ENCODE results near the gene NRXN3.

Gene NRXN3

DNA sequence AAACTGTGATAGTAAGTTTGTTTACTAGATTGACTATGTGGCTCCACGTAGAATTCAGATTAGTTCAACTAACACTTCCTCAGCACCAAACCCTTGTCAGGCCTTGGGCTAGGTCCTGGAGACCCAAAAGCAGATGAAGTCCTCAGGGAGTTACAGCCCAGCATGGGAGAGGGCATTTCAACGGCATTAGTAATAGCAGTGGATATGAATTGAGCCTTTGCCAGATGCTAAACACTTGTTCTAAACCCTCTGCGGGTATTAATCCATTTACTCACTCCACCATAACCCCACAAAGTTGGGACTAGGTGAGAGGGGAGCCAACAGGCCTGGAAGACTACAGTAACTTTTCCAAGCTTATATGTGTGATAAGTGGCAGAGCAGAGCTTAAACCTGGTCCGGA, 1326.5 kb downstream of the NRXN3 start:
- CTCF ChIA-PET: interaction anchor here (0.5 kb wide), 1 partner anchor 105 kb away, joined by 3 read pairs; no protein-coding TSS in a partner anchor

GRCh38 chr14:79500489-79500888, 1330.3 kb downstream of the NRXN3 start:
- no peak for TF ChIP-seq ZEB2 (tag by site-specific recombination; IDR thresholded peaks at IDR 0.05)
- TF ChIP-seq KLF9 (tag by site-specific recombination; IDR thresholded peaks at IDR 0.05; ENCODE audit: low read depth): no peak
- no peak for TF ChIP-seq TRIM28 (IDR thresholded peaks at IDR 0.05; ENCODE audit: borderline replicate concordance, low read length)
- TF ChIP-seq ZSCAN23 (tag by site-specific recombination; IDR thresholded peaks at IDR 0.05): no peak
- no peak for TF ChIP-seq KLF1 (tag by site-specific recombination; IDR thresholded peaks at IDR 0.05)
- no peak for TF ChIP-seq ZNF184 (tag by site-specific recombination; IDR thresholded peaks at IDR 0.05)
- TF ChIP-seq ZNF768 (tag by site-specific recombination; IDR thresholded peaks at IDR 0.05): no peak
- no peak for TF ChIP-seq ZNF530 (tag by site-specific recombination; IDR thresholded peaks at IDR 0.05; ENCODE audit: low read depth)
- TF ChIP-seq ZNF223 (tag by site-specific recombination; IDR thresholded peaks at IDR 0.05): no peak
- no peaks in the 10 kb centered on the region for H3K9me3 ChIP-seq (ENCODE audit: control insufficient read depth, insufficient read depth, low read depth, low read length)
- no peaks in the 10 kb centered on the region for H3K36me3 ChIP-seq (ENCODE audit: control insufficient read depth in 2 of 2, insufficient read depth in 1 of 2, low read length in 2 of 2)
- H3K4me3 ChIP-seq (ENCODE audit: low read depth, low read length): no peak overlapping the region
- ChIA-PET POLR2A (no interaction called here), CTCF (no interaction called here)
- H3K27ac ChIP-seq (ENCODE audit: extremely low read depth, low read depth, low read length): no peak overlapping the region
- no peaks in the 10 kb centered on the region for H3K4me1 ChIP-seq (ENCODE audit: control insufficient read depth, insufficient read depth, low read length)

More for the DNA sequence above, 1326.5 kb downstream of the NRXN3 start:
- TF ChIP-seq ZNF521 (tag by site-specific recombination; IDR thresholded peaks at IDR 0.05) (no peak), ZNF791 (tag by site-specific recombination; IDR thresholded peaks at IDR 0.05) (no peak), KLF10 (tag by site-specific recombination; IDR thresholded peaks at IDR 0.05) (no peak), ZNF121 (tag by site-specific recombination; IDR thresholded peaks at IDR 0.05) (no peak)
- TF ChIP-seq, protein P1, sequence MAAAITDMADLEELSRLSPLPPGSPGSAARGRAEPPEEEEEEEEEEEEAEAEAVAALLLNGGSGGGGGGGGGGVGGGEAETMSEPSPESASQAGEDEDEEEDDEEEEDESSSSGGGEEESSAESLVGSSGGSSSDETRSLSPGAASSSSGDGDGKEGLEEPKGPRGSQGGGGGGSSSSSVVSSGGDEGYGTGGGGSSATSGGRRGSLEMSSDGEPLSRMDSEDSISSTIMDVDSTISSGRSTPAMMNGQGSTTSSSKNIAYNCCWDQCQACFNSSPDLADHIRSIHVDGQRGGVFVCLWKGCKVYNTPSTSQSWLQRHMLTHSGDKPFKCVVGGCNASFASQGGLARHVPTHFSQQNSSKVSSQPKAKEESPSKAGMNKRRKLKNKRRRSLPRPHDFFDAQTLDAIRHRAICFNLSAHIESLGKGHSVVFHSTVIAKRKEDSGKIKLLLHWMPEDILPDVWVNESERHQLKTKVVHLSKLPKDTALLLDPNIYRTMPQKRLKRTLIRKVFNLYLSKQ (tag by site-specific recombination; IDR thresholded peaks at IDR 0.05; ENCODE audit: borderline replicate concordance): no peak
- TF ChIP-seq, protein P2, sequence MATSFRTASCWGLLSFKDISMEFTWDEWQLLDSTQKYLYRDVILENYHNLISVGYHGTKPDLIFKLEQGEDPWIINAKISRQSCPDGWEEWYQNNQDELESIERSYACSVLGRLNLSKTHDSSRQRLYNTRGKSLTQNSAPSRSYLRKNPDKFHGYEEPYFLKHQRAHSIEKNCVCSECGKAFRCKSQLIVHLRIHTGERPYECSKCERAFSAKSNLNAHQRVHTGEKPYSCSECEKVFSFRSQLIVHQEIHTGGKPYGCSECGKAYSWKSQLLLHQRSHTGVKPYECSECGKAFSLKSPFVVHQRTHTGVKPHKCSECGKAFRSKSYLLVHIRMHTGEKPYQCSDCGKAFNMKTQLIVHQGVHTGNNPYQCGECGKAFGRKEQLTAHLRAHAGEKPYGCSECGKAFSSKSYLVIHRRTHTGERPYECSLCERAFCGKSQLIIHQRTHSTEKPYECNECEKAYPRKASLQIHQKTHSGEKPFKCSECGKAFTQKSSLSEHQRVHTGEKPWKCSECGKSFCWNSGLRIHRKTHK (tag by site-specific recombination; IDR thresholded peaks at IDR 0.05): no peak
- no peak overlapping the region for H3K27ac ChIP-seq (ENCODE audit: extremely low read depth, low read depth, low read length)
- H3K9me3 ChIP-seq (ENCODE audit: control insufficient read depth, insufficient read depth, low read depth, low read length): no peaks in the 10 kb centered on the region
- no peaks in the 10 kb centered on the region for H3K36me3 ChIP-seq (ENCODE audit: control insufficient read depth in 2 of 2, insufficient read depth in 1 of 2, low read length in 2 of 2)
- H3K4me3 ChIP-seq (ENCODE audit: low read depth, low read length): no peak overlapping the region
- POLR2A ChIA-PET: no interaction called here
- H3K4me1 ChIP-seq (ENCODE audit: control insufficient read depth, insufficient read depth, low read length): no peaks in the 10 kb centered on the region

- TF ChIP-seq ZNF280D (tag by site-specific recombination; IDR thresholded peaks at IDR 0.05) (no peak), ZNF701 (tag by site-specific recombination; IDR thresholded peaks at IDR 0.05) (no peak), ZNF10 (tag by site-specific recombination; IDR thresholded peaks at IDR 0.05) (no peak)
- TF ChIP-seq, protein P3, sequence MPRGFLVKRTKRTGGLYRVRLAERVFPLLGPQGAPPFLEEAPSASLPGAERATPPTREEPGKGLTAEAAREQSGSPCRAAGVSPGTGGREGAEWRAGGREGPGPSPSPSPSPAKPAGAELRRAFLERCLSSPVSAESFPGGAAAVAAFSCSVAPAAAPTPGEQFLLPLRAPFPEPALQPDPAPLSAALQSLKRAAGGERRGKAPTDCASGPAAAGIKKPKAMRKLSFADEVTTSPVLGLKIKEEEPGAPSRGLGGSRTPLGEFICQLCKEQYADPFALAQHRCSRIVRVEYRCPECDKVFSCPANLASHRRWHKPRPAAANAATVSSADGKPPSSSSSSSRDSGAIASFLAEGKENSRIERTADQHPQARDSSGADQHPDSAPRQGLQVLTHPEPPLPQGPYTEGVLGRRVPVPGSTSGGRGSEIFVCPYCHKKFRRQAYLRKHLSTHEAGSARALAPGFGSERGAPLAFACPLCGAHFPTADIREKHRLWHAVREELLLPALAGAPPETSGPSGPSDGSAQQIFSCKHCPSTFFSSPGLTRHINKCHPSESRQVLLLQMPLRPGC (tag by site-specific recombination; IDR thresholded peaks at IDR 0.05): no peak
- POLR2A ChIA-PET: no interaction called here
- Histone ChIP-seq H3K27ac (ENCODE audit: extremely low read depth, low read depth, low read length) (no peak overlapping the region), H3K9me3 (ENCODE audit: control insufficient read depth, insufficient read depth, low read depth, low read length) (no peaks in the 10 kb centered on the region), H3K36me3 (ENCODE audit: control insufficient read depth in 2 of 2, insufficient read depth in 1 of 2, low read length in 2 of 2) (no peaks in the 10 kb centered on the region), H3K4me1 (ENCODE audit: control insufficient read depth, insufficient read depth, low read length) (no peaks in the 10 kb centered on the region), H3K4me3 (ENCODE audit: low read depth, low read length) (no peak overlapping the region)
- CTCF ChIA-PET: interaction anchor here (1.4 kb wide), 1 partner anchor 15 kb away, joined by 3 read pairs; no protein-coding TSS in a partner anchor
These were observed 1332.1 kb downstream of the NRXN3 start for GRCh38 chr14:79502136-79502750.
